HepG2 (cell line): Measurements from ENCODE around the gene FOCAD. TPM values are rescaled to one million over a fixed set of nuclear protein-coding genes. Genes with fewer than 3 reads are reported as not detected.

Experiments
- ATAC-seq: fragments of 200-7000 bp; cut with Tn5 transposase; 3 replicates; pipeline ENCODE4 v1.9.1; 2020; ENCODE audit warnings: mild to moderate bottlenecking, moderate library complexity
- BruUV-seq: library from RNA; stranded (reverse); fragments of 400-500 nt; replicated peaks from 2 replicates; lab custom pipeline; 2021; lab: Mats Ljungman, UMichigan
- CTCF ChIA-PET: fragments of 300-600 bp; formaldehyde crosslinking; extraction: SDS; loops from one replicate; lab custom pipeline; 2021; ENCODE audit warnings: low total read pairs, inconsistent platforms, low intra/inter-chr PET ratio; lab: Yijun Ruan, JAX
- POLR2A ChIA-PET: fragments of 350-600 bp; sonication (Branson Sonifier 250); formaldehyde crosslinking; loops from one replicate; lab custom pipeline; 2020; ENCODE audit warnings: antibody characterized with exemption, inconsistent platforms; lab: Yijun Ruan, JAX
- DNase-seq: peaks from one replicate; pipeline ENCODE4 v3.0.0-alpha.2; 2015; ENCODE audit warnings: low spot score
- FAIRE-seq: peaks from 3 replicates; lab custom pipeline; 2011; peaks lifted over from hg19 to GRCh38; lab: Jason Lieb, UNC
- H2AFZ ChIP-seq: one replicate; pipeline ENCODE4 v1.6.1; 2011; ENCODE audit warnings: low read length, inconsistent platforms
- H3K27ac ChIP-seq: fragments of 300-600 bp; 3 replicates; pipeline ENCODE4 v1.8.0; 2011; ENCODE audit warnings: mixed run types, mild to moderate bottlenecking, mixed read lengths, low read length, inconsistent platforms; ENCODE audit not compliant: insufficient read depth; ENCODE audit errors: extremely low read length
- H3K27me3 ChIP-seq, 2 experiments: fragments of 200-600 bp in 1 of 2; 2 replicates in 1 of 2; 3 replicates in 1 of 2; pipeline versions ENCODE4 v1.6.0 to v1.8.0; 2011; ENCODE audit warnings: low read length in 2 of 2, mild to moderate bottlenecking in 2 of 2, moderate library complexity in 2 of 2, inconsistent platforms in 1 of 2; ENCODE audit not compliant: insufficient read depth in 2 of 2, control insufficient read depth in 1 of 2
- H3K36me3 ChIP-seq, 2 experiments: fragments of 200-600 bp in 1 of 2; replicated peaks in 1 of 2; 2 replicates in 1 of 2; 3 replicates in 1 of 2; pipeline versions ENCODE4 v1.5.1 to v1.8.0; 2011; ENCODE audit warnings: low read length in 2 of 2, inconsistent platforms in 1 of 2; ENCODE audit not compliant: insufficient read depth in 2 of 2, control insufficient read depth in 1 of 2
- H3K4me1 ChIP-seq: 2 replicates; pipeline ENCODE4 v1.5.1; 2012; ENCODE audit warnings: low read length, inconsistent platforms; ENCODE audit not compliant: insufficient read depth
- H3K4me2 ChIP-seq: 2 replicates; pipeline ENCODE4 v1.6.0; 2011; ENCODE audit warnings: low read depth, low read length, inconsistent platforms
- H3K4me3 ChIP-seq, 3 experiments: fragments of 200-600 bp in 1 of 3; sonication (generic), shearing (Covaris generic) in 1 of 3; replicated peaks in 1 of 3; 2 replicates each; pipeline ENCODE4 v1.5.1; 2011 to 2016; ENCODE audit warnings: low read length in 3 of 3, inconsistent platforms in 2 of 3, low read depth in 2 of 3, mild to moderate bottlenecking in 2 of 3, control low read depth in 1 of 3, mixed read lengths in 1 of 3; ENCODE audit not compliant: insufficient read depth in 1 of 3
- H3K79me2 ChIP-seq: one replicate; pipeline ENCODE4 v1.6.1; 2011; ENCODE audit warnings: low read length, inconsistent platforms; ENCODE audit not compliant: insufficient read depth
- H3K9ac ChIP-seq: 2 replicates; pipeline ENCODE4 v1.6.0; 2011; ENCODE audit warnings: mild to moderate bottlenecking, low read depth, low read length, inconsistent platforms; ENCODE audit not compliant: insufficient read depth
- H3K9me3 ChIP-seq: 2 replicates; pipeline ENCODE4 v1.5.1; 2012; ENCODE audit warnings: mild to moderate bottlenecking, low read length
- H4K20me1 ChIP-seq: 2 replicates; pipeline ENCODE4 v1.6.0; 2011; ENCODE audit warnings: inconsistent platforms, mild to moderate bottlenecking, low read length, moderate library complexity; ENCODE audit not compliant: insufficient read depth
- BCL3 ChIP-seq: sonication (generic); formaldehyde crosslinking; IDR thresholded peaks from 2 replicates; pipeline ENCODE4 v1.5.1; 2020; ENCODE audit warnings: mild to moderate bottlenecking, missing genetic modification reagents, moderate library complexity
- CAMTA2 ChIP-seq: sonication (generic); formaldehyde crosslinking; IDR thresholded peaks from 2 replicates; pipeline ENCODE4 v1.4.0; 2020; ENCODE audit warnings: mild to moderate bottlenecking, missing genetic modification reagents, borderline replicate concordance
- DZIP1 ChIP-seq: sonication (generic); formaldehyde crosslinking; IDR thresholded peaks from 2 replicates; pipeline ENCODE4 v1.5.0; 2020; ENCODE audit warnings: mild to moderate bottlenecking, missing genetic modification reagents
- GTF2F1 ChIP-seq: fragments of 150-350 bp; IDR thresholded peaks from 2 replicates; pipeline ENCODE4 v1.6.1; 2014; ENCODE audit warnings: low read length
- HNF4A ChIP-seq: sonication (generic); formaldehyde crosslinking; IDR thresholded peaks from 2 replicates; pipeline ENCODE4 v1.4.0; 2020; ENCODE audit warnings: missing genetic modification reagents
- NCOA2 ChIP-seq: sonication (generic); formaldehyde crosslinking; IDR thresholded peaks from 2 replicates; pipeline ENCODE4 v1.8.0; 2022; ENCODE audit warnings: inconsistent platforms
- PREB ChIP-seq: sonication (generic); formaldehyde crosslinking; IDR thresholded peaks from 2 replicates; pipeline ENCODE4 v1.4.0; 2020; ENCODE audit warnings: missing genetic modification reagents
- RNF2 ChIP-seq: fragments of 450-650 bp; conservative IDR thresholded peaks from 2 replicates; pipeline ENCODE4 v1.6.1; 2016; ENCODE audit warnings: low read depth
- SRF ChIP-seq: IDR thresholded peaks from 2 replicates; pipeline ENCODE4 v1.6.1; 2011; ENCODE audit warnings: mild to moderate bottlenecking, low read depth, low read length, moderate library complexity
- ZNF451 ChIP-seq: sonication (generic); formaldehyde crosslinking; IDR thresholded peaks from 2 replicates; pipeline ENCODE4 v1.5.0; 2020; ENCODE audit warnings: mild to moderate bottlenecking, missing genetic modification reagents
- ZNF839 ChIP-seq: sonication (generic); formaldehyde crosslinking; IDR thresholded peaks from 2 replicates; pipeline ENCODE4 v1.4.0; 2020; ENCODE audit warnings: missing genetic modification reagents, mild to moderate bottlenecking, borderline replicate concordance
- ZSCAN5A ChIP-seq: sonication (generic); formaldehyde crosslinking; IDR thresholded peaks from 2 replicates; pipeline ENCODE4 v1.8.0; 2022; ENCODE audit warnings: mild to moderate bottlenecking, missing genetic modification reagents, borderline replicate concordance
- WGBS: methylation state at CpG from one replicate; pipeline ENCODE4 v1.1.6; 2017; ENCODE audit warnings: low lambda C conversion rate; 5-methylcytosine and 5-hydroxymethylcytosine counted together
- in situ Hi-C: cut with HindIII; loops from 2 replicates; pipeline ENCODE4 v1.10.0; 2017; ENCODE audit warnings: low pct_unique_long_range_greater_than_20kb; ENCODE audit not compliant: extremely low pct_ligation_motif_present
- intact Hi-C: fragments of 100-400 bp; cut with micrococcal nuclease; formaldehyde crosslinking; loops from one replicate; pipeline ENCODE4 v1.10.0; 2022; ENCODE audit not compliant: unreplicated experiment
- polyA plus RNA-seq, 8 experiments: library from polyadenylated mRNA; depleted of rRNA in 3 of 8; stranded (reverse) in 7 of 8; unstranded in 1 of 8; fragments of >200 nt; fragmentation: Illumina TruSeq in 4 of 8; extraction: Trizol in 4 of 8; gene quantifications; 2 replicates each; pipeline versions ENCODE4 v1.2.1 to v1.2.3, GENCODE V29; 2011 to 2016; ENCODE audit warnings: low read depth in 4 of 8, missing spikeins in 1 of 8, mixed read lengths in 1 of 8; ENCODE audit not compliant: insufficient read depth in 1 of 8
- total RNA-seq, 5 experiments: library from RNA; depleted of rRNA; stranded (reverse); fragments of >200 nt; fragmentation: Illumina TruSeq; extraction: Trizol; gene quantifications; 2 replicates each; pipeline ENCODE4 v1.2.3, GENCODE V29; 2016; ENCODE audit warnings: low read depth in 1 of 5

Gene FOCAD
- total and polyA plus RNA-seq, 2 of the 13 experiments (the other 11 are each of a cell fraction or from before 2014, with no cell fraction given), result 18.0 to 31.1 TPM

GRCh38 chr9:20697021-20697719 is 13.1 kb downstream of the FOCAD start:
- no peak for DNase-seq
- 0 out of 3 replicates have a peak, but pooled peaks have one; percentile 19 for ATAC-seq
- H2AFZ ChIP-seq, result no peak overlapping the region
- peak; percentile 38; the same call in 1 of the 2 replicates for TF ChIP-seq NCOA2 (CRISPR knock-in tag)
- no peak for TF ChIP-seq RNF2
- TF ChIP-seq HNF4A (CRISPR knock-in tag), result peak; percentile 25; the same call in 1 of the 2 replicates
- in situ Hi-C loops, result no loop called here
- ChIA-PET POLR2A (no interaction called here), CTCF (no interaction called here)
- no peak overlapping the region for H3K4me3 ChIP-seq
- FAIRE-seq, result no peak
- H3K9me3 ChIP-seq, result no peaks in the 10 kb centered on the region
- no peak overlapping the region for H3K27ac ChIP-seq
- no peak overlapping the region for H3K9ac ChIP-seq
- no peaks in the 10 kb centered on the region for H3K27me3 ChIP-seq
- peaks cover 16% of the 10 kb centered on the region for H3K79me2 ChIP-seq
- no peak overlapping the region for H3K4me2 ChIP-seq
- intact Hi-C loops, result no loop called here
- H3K36me3 ChIP-seq, result no peaks in the 10 kb centered on the region
- H3K4me1 ChIP-seq, result peaks cover 34% of the 10 kb centered on the region
- no TSS peak for BruUV-seq
- 69% methylated on average over 3 of the region's 3 CpGs for WGBS
- no peaks in the 10 kb centered on the region for H4K20me1 ChIP-seq

- Histone ChIP-seq H2AFZ (no peak overlapping the region), H3K4me2 (no peak overlapping the region), H3K27me3 (no peaks in the 10 kb centered on the region), H3K79me2 (peaks cover 7% of the 10 kb centered on the region), H3K4me3 (no peak overlapping the region; a peak in 1 of 6 replicates), H3K36me3 (no peaks in the 10 kb centered on the region), H3K9me3 (no peaks in the 10 kb centered on the region), H3K9ac (no peak overlapping the region), H3K4me1 (peaks cover 26% of the 10 kb centered on the region), H3K27ac (no peak overlapping the region), H4K20me1 (no peaks in the 10 kb centered on the region)
- CTCF ChIA-PET, result no interaction called here
- POLR2A ChIA-PET, result no interaction called here
- DNase-seq (no peak), FAIRE-seq (no peak), ATAC-seq (no peak)
- no TSS peak for BruUV-seq
- in situ Hi-C loops (no loop called here), intact Hi-C loops (no loop called here)
- TF ChIP-seq BCL3 (CRISPR knock-in tag), result no peak
- TF ChIP-seq ZNF839 (CRISPR knock-in tag), result no peak
- no peak for TF ChIP-seq PREB (CRISPR knock-in tag)
- TF ChIP-seq ZNF451 (CRISPR knock-in tag), result no peak
- no peak for TF ChIP-seq CAMTA2
- TF ChIP-seq GTF2F1, result no peak
- TF ChIP-seq ZSCAN5A (CRISPR knock-in tag), result no peak
- TF ChIP-seq DZIP1, result no peak
- no peak for TF ChIP-seq SRF
These were observed 14.7 kb downstream of the FOCAD start for GRCh38 chr9:20698782-20699181.
